DMS153 (cell line): ENCODE data around the gene MDP1.

Experiments used
- DNase-seq: peaks from one replicate; lab custom pipeline; 2025; lab: John Stamatoyannopoulos, UW

The MDP1 gene

GRCh38 chr14:24179961-24180796, 35.7 kb downstream of the MDP1 start:
- peak; percentile 12 for DNase-seq

GRCh38 chr14:24179294-24179960, 36.4 kb downstream of the MDP1 start:
- no peak for DNase-seq

GRCh38 chr14:24178399-24179178, 37.3 kb downstream of the MDP1 start:
- DNase-seq = no peak

- no peak for DNase-seq
Measured at GRCh38 chr14:24177891-24178290, 38.0 kb downstream of the MDP1 start.

- no peak for DNase-seq
Measured at GRCh38 chr14:24177041-24177825, 38.6 kb downstream of the MDP1 start.

GRCh38 chr14:24176599-24176998, 39.3 kb downstream of the MDP1 start:
- no peak for DNase-seq

- DNase-seq = no peak
Measured at GRCh38 chr14:24172871-24173281, 43.0 kb downstream of the MDP1 start.

GRCh38 chr14:24172261-24172860, 43.5 kb downstream of the MDP1 start:
- no peak for DNase-seq

- peak; percentile 94 for DNase-seq
Measured at GRCh38 chr14:24171422-24172260, 44.2 kb downstream of the MDP1 start, which contains the start of gene REC8. TSS of gene REC8 (plus strand) at chr14:24172080. CDS start at chr14:24172553, 473 bp downstream.

- no peak for DNase-seq
Measured at GRCh38 chr14:24167469-24168114, 48.3 kb downstream of the MDP1 start.

- DNase-seq = no peak
Measured at GRCh38 chr14:24165785-24166184, 50.1 kb downstream of the MDP1 start.

- no peak for DNase-seq
Measured at GRCh38 chr14:24164518-24164991, 51.3 kb downstream of the MDP1 start.
